ENCODE data around the gene TAS2R9. TPM values are rescaled to one million over a fixed set of nuclear protein-coding genes. Genes with fewer than 3 reads are reported as not detected.

Gene TAS2R9
- total and polyA plus RNA-seq, 2 of the 8 experiments (the other 6 are each of a cell fraction or from before 2014, with no cell fraction given), result not detected

DNA sequence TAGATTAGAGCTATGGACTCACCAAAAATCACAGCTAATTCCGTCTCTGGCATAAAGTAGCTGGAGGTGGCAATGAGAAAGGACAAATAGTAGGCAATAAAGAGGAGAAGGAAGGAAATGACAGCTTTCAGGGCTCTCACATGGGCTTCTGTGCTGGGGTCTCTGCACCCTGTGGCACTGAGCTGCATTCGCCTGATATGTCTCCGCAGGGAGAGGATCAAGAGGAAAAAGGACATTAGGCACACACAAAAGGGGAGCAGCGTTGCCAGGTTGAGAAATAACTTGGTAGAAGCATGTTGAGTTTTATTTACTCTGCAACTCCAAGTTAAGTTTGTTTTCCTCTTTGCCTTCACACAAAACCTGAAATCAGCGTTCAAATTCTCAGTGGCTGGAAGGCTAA lies 8.2 kb downstream of the TAS2R9 start:
- Histone ChIP-seq H3K14ac (ENCODE audit: insufficient read length) (no peak overlapping the region), H3K4me2 (ENCODE audit: insufficient read depth in 1 of 2, low read depth in 2 of 2, low read length in 2 of 2) (peak overlapping the region in 1 of 2 experiments; percentile 52; a peak in 1 of 4 replicates)
- POLR2A ChIA-PET (ENCODE audit: partially characterized antibody), result no interaction called here

More for the DNA sequence above, 8.2 kb downstream of the TAS2R9 start:
- H2BK5ac ChIP-seq (ENCODE audit: low read depth, low read length), result no peak overlapping the region
- no peaks in the 10 kb centered on the region for H3K9me3 ChIP-seq (ENCODE audit: insufficient read depth in 2 of 2, low read depth in 1 of 2, low read length in 1 of 2)
- H3K27me3 ChIP-seq (replicated peaks in 1 of 4; ENCODE audit: control insufficient read depth in 3 of 4, extremely low read depth in 1 of 4, insufficient read depth in 3 of 4, low read length in 3 of 4), result no peaks in the 10 kb centered on the region
- FAIRE-seq (peak; percentile 68), DNase-seq (ENCODE audit: low read depth in 1 of 2, low spot score in 2 of 2) (no peak)
- 64% methylated on average over 5 of the region's 5 CpGs; no CpG with 5 or more reads in 1 of the 2 experiments for WGBS, 2 experiments (ENCODE audit: extremely low coverage in 1 of 2, insufficient coverage in 1 of 2, insufficient read length in 1 of 2, insufficient replicate concordance in 2 of 2, low coverage in 1 of 2, low lambda C conversion rate in 2 of 2, missing lambda C conversion rate in 1 of 2)
- no peak overlapping the region for H2BK12ac ChIP-seq (ENCODE audit: low read depth, low read length)
- H3K79me1 ChIP-seq (ENCODE audit: low read depth, low read length), result no peaks in the 10 kb centered on the region
- no peak overlapping the region for H3K4ac ChIP-seq (replicated peaks; ENCODE audit: insufficient read length, low read depth, low read length)
- H2BK120ac ChIP-seq (replicated peaks; ENCODE audit: low read depth, low read length), result no peak overlapping the region
- no peak overlapping the region for H3K18ac ChIP-seq (ENCODE audit: extremely low read depth, low read length)
- H3K4me3 ChIP-seq (ENCODE audit: extremely low read depth in 1 of 4, insufficient read depth in 2 of 4, low read depth in 3 of 4, low read length in 4 of 4), result no peak overlapping the region
- H2BK20ac ChIP-seq (ENCODE audit: low read length), result no peak overlapping the region
- no peak overlapping the region for H4K91ac ChIP-seq (replicated peaks; ENCODE audit: insufficient read length, low read length)
- H4K8ac ChIP-seq (ENCODE audit: extremely low read depth, insufficient read depth, low read length), result no peak overlapping the region
- CTCF ChIA-PET (ENCODE audit: partially characterized antibody), result interaction anchor here (1.0 to 1.4 kb wide), 2 partner anchors 10 to 52 kb away, joined by 3 read pairs; no protein-coding TSS in a partner anchor
- H3K23ac ChIP-seq (ENCODE audit: insufficient read length), result no peak overlapping the region
- H4K20me1 ChIP-seq (replicated peaks in 1 of 2; ENCODE audit: control insufficient read depth in 1 of 2, insufficient read depth in 2 of 2, low read length in 2 of 2), result no peaks in the 10 kb centered on the region
- H4K5ac ChIP-seq (ENCODE audit: insufficient read length, low read depth, low read length), result no peak overlapping the region
- H3K79me2 ChIP-seq (ENCODE audit: control insufficient read depth in 1 of 2, insufficient read depth in 2 of 2, low read length in 2 of 2), result no peaks in the 10 kb centered on the region
- TF ChIP-seq HDAC2 (IDR thresholded peaks at IDR 0.05; ENCODE audit: borderline replicate concordance in 1 of 2, low read depth in 2 of 2, low read length in 2 of 2), result no peak
- no peak for TF ChIP-seq MAFK (IDR thresholded peaks at IDR 0.05; ENCODE audit: low read depth, low read length)
- no peak for TF ChIP-seq CEBPB (IDR thresholded peaks at IDR 0.05; ENCODE audit: low read depth, low read length)
- no peak for TF ChIP-seq NANOG (IDR thresholded peaks at IDR 0.05; ENCODE audit: insufficient read depth, low read depth, low read length, poor library complexity, severe bottlenecking)
- TF ChIP-seq EGR1 (IDR thresholded peaks at IDR 0.05; ENCODE audit: borderline replicate concordance, low read depth, low read length), result no peak
- no peak for TF ChIP-seq KDM4A (IDR thresholded peaks at IDR 0.05; ENCODE audit: low read depth, low read length, severe bottlenecking)
- no peak for TF ChIP-seq SIN3A (conservative IDR thresholded peaks at IDR 0.05 in 1 of 2, IDR thresholded peaks at IDR 0.05 in 1 of 2; ENCODE audit: low read depth in 1 of 2, low read length in 2 of 2)
- no peak for TF ChIP-seq YY1 (IDR thresholded peaks at IDR 0.05; ENCODE audit: low read depth, low read length)
- TF ChIP-seq POLR2AphosphoS5 (IDR thresholded peaks at IDR 0.05; ENCODE audit: low read depth, low read length), result no peak
- no peak for TF ChIP-seq GTF2F1 (IDR thresholded peaks at IDR 0.05; ENCODE audit: borderline replicate concordance, low read depth, low read length)
- TF ChIP-seq SRF (IDR thresholded peaks at IDR 0.05; ENCODE audit: low read depth, low read length), result no peak
- no peak overlapping the region for H3K27ac ChIP-seq (ENCODE audit: low read depth, low read length)
- no peak overlapping the region for H2AK5ac ChIP-seq (ENCODE audit: low read depth, low read length)
- H2BK15ac ChIP-seq (ENCODE audit: low read length), result no peak overlapping the region
- H2AFZ ChIP-seq (ENCODE audit: low read length), result peak overlapping the region; percentile 52
- H3K23me2 ChIP-seq (ENCODE audit: low read depth, low read length), result no peaks in the 10 kb centered on the region
- H3K36me3 ChIP-seq (ENCODE audit: control insufficient read depth in 2 of 4, insufficient read depth in 4 of 4, low read length in 3 of 4), result no peaks in the 10 kb centered on the region
- no peak overlapping the region for H3K56ac ChIP-seq (replicated peaks; ENCODE audit: insufficient read length, low read depth, low read length)
- H3K9ac ChIP-seq (replicated peaks in 1 of 4; ENCODE audit: extremely low read depth in 1 of 4, low read depth in 3 of 4, low read length in 3 of 4), result no peak overlapping the region
- peaks cover 0 to 12% (median 8%) of the 10 kb centered on the region in 4 experiments; a peak in 5 of 7 replicates for H3K4me1 ChIP-seq (replicated peaks in 1 of 4; ENCODE audit: control insufficient read depth in 3 of 4, insufficient read depth in 4 of 4, low read length in 3 of 4)
